ENCODE data around the gene SPAG4. TPM values are rescaled to one million over a fixed set of nuclear protein-coding genes. Genes with fewer than 3 reads are reported as not detected.

The SPAG4 gene
- polyA plus RNA-seq, 1 donor from 2014 or later: 1.2 TPM

- H3K27ac ChIP-seq (ENCODE audit: low read length): no peak overlapping the region
- H3K36me3 ChIP-seq (ENCODE audit: insufficient read depth, low read length): no peaks in the 10 kb centered on the region
- TF ChIP-seq POLR2AphosphoS5 (IDR thresholded peaks at IDR 0.05): no peak
- TF ChIP-seq EP300 (conservative IDR thresholded peaks at IDR 0.05; ENCODE audit: poor library complexity, severe bottlenecking): no peak
- TF ChIP-seq TAF1 (IDR thresholded peaks at IDR 0.05; ENCODE audit: low read depth): no peak
- TF ChIP-seq RAD21 (conservative IDR thresholded peaks at IDR 0.05): no peak
- TF ChIP-seq EZH2 (IDR thresholded peaks at IDR 0.05; ENCODE audit: borderline replicate concordance, insufficient read depth, low read length, poor library complexity, severe bottlenecking): no peak
- TF ChIP-seq REST (IDR thresholded peaks at IDR 0.05; ENCODE audit: borderline replicate concordance): no peak
- TF ChIP-seq CTCF (IDR thresholded peaks at IDR 0.05; ENCODE audit: poor library complexity, severe bottlenecking): no peak
- TF ChIP-seq SMC3 (conservative IDR thresholded peaks at IDR 0.05; ENCODE audit: poor library complexity): no peak
- TF ChIP-seq MXI1 (conservative IDR thresholded peaks at IDR 0.05; ENCODE audit: poor library complexity, severe bottlenecking): no peak
- H3K9ac ChIP-seq (ENCODE audit: low read length): no peak overlapping the region
- no peak overlapping the region for H3K4me3 ChIP-seq (ENCODE audit: low read length)
- no peaks in the 10 kb centered on the region for H3K9me2 ChIP-seq (ENCODE audit: insufficient read depth, low read length)
- H2AFZ ChIP-seq (ENCODE audit: low read depth, low read length): no peak overlapping the region
- no peaks in the 10 kb centered on the region for H3F3A ChIP-seq (ENCODE audit: insufficient read depth, low read length, poor library complexity, severe bottlenecking)
- H3K9me3 ChIP-seq (ENCODE audit: low read length): no peaks in the 10 kb centered on the region
- no peak overlapping the region for H3K4me2 ChIP-seq (ENCODE audit: low read length)
- peaks cover 3% of the 10 kb centered on the region for H3K27me3 ChIP-seq (ENCODE audit: insufficient read depth, low read depth, low read length)
- no peaks in the 10 kb centered on the region for H3K79me2 ChIP-seq (replicated peaks; ENCODE audit: insufficient read depth, low read length)
- H4K20me1 ChIP-seq (ENCODE audit: insufficient read depth): no peaks in the 10 kb centered on the region
Measured at GRCh38 chr20:35621560-35621946, 5.9 kb downstream of the SPAG4 start.

GRCh38 chr20:35625584-35626385 lies 10.2 kb downstream of the SPAG4 start:
- H3K9me3 ChIP-seq (ENCODE audit: low read length): no peaks in the 10 kb centered on the region
- H2AFZ ChIP-seq (ENCODE audit: low read depth, low read length): no peak overlapping the region
- H3F3A ChIP-seq (ENCODE audit: insufficient read depth, low read length, poor library complexity, severe bottlenecking): no peaks in the 10 kb centered on the region
- no peaks in the 10 kb centered on the region for H4K20me1 ChIP-seq (ENCODE audit: insufficient read depth)
- no peak overlapping the region for H3K4me2 ChIP-seq (ENCODE audit: low read length)
- no peaks in the 10 kb centered on the region for H3K36me3 ChIP-seq (ENCODE audit: insufficient read depth, low read length)
- H3K9ac ChIP-seq (ENCODE audit: low read length): no peak overlapping the region
- TF ChIP-seq EP300 (conservative IDR thresholded peaks at IDR 0.05; ENCODE audit: poor library complexity, severe bottlenecking): no peak
- no peaks in the 10 kb centered on the region for H3K9me2 ChIP-seq (ENCODE audit: insufficient read depth, low read length)
- H3K27me3 ChIP-seq (ENCODE audit: insufficient read depth, low read depth, low read length): no peaks in the 10 kb centered on the region
- no peak overlapping the region for H3K4me3 ChIP-seq (ENCODE audit: low read length)
- no peaks in the 10 kb centered on the region for H3K79me2 ChIP-seq (replicated peaks; ENCODE audit: insufficient read depth, low read length)
- H3K27ac ChIP-seq (ENCODE audit: low read length): no peak overlapping the region
